Nephron progenitor cell (in vitro differentiated cells): ENCODE measurements around the gene NCAM1.

Experiments used
- DNase-seq: peaks from one replicate; pipeline ENCODE4 v3.0.0; 2021
- H3K27ac Mint-ChIP-seq: 2 replicates; pipeline ENCODE4 v1.8.0; 2021; ENCODE audit warnings: mild to moderate bottlenecking, moderate library complexity, mixed read lengths
- H3K27me3 Mint-ChIP-seq: 2 replicates; pipeline ENCODE4 v1.8.0; 2021; ENCODE audit warnings: mild to moderate bottlenecking, low read depth, mixed read lengths; ENCODE audit not compliant: poor library complexity
- H3K36me3 Mint-ChIP-seq: 2 replicates; pipeline ENCODE4 v1.8.0; 2021; ENCODE audit warnings: low read depth, mixed read lengths
- H3K4me1 Mint-ChIP-seq: 2 replicates; pipeline ENCODE4 v1.8.0; 2021; ENCODE audit warnings: mixed read lengths
- H3K4me3 Mint-ChIP-seq: 2 replicates; pipeline ENCODE4 v1.8.0; 2021; ENCODE audit warnings: mild to moderate bottlenecking, moderate library complexity, mixed read lengths
- H3K9me3 Mint-ChIP-seq: 2 replicates; pipeline ENCODE4 v1.8.0; 2021; ENCODE audit warnings: mild to moderate bottlenecking, moderate library complexity, mixed read lengths
- CTCF ChIP-seq: fragments of 200-600 bp; sonication (generic); IDR thresholded peaks from 2 replicates; pipeline ENCODE4 v1.5.0; 2021; ENCODE audit warnings: antibody characterized with exemption

NCAM1 gene

GRCh38 chr11:112946866-112947265 is 14.4 kb upstream of the NCAM1 start:
- Mint-ChIP-seq H3K36me3 (no peaks in the 10 kb centered on the region), H3K27ac (no peak overlapping the region), H3K4me3 (no peak overlapping the region), H3K27me3 (peaks cover 15% of the 10 kb centered on the region), H3K4me1 (peaks cover 26% of the 10 kb centered on the region), H3K9me3 (peaks cover 4% of the 10 kb centered on the region)
- no peak for TF ChIP-seq CTCF
- DNase-seq: no peak

- Mint-ChIP-seq H3K4me3 (no peak overlapping the region), H3K4me1 (peaks cover 21% of the 10 kb centered on the region), H3K27ac (peak overlapping the region; percentile 11), H3K27me3 (peaks cover 13% of the 10 kb centered on the region), H3K36me3 (no peaks in the 10 kb centered on the region), H3K9me3 (peaks cover 12% of the 10 kb centered on the region)
- DNase-seq: no peak
- TF ChIP-seq CTCF: no peak
These were observed 11.2 kb upstream of the NCAM1 start for GRCh38 chr11:112949781-112950575.

- peaks cover 9% of the 10 kb centered on the region for H3K9me3 Mint-ChIP-seq
- H3K4me1 Mint-ChIP-seq: peaks cover 35% of the 10 kb centered on the region
- no peak for TF ChIP-seq CTCF
- H3K36me3 Mint-ChIP-seq: no peaks in the 10 kb centered on the region
- H3K27ac Mint-ChIP-seq: peak overlapping the region; percentile 9
- peaks cover 15% of the 10 kb centered on the region for H3K27me3 Mint-ChIP-seq
- H3K4me3 Mint-ChIP-seq: no peak overlapping the region
- no peak for DNase-seq
These were observed 2.5 kb upstream of the NCAM1 start for GRCh38 chr11:112958670-112959069.

GRCh38 chr11:112961751-112962578 is 745 bp downstream of the NCAM1 start:
- peaks cover 56% of the 10 kb centered on the region for H3K4me1 Mint-ChIP-seq

GRCh38 chr11:112962579-112963367 is 1.6 kb downstream of the NCAM1 start:
- H3K4me1 Mint-ChIP-seq: peaks cover 58% of the 10 kb centered on the region
- TF ChIP-seq CTCF: no peak
- no peaks in the 10 kb centered on the region for H3K9me3 Mint-ChIP-seq
- H3K27ac Mint-ChIP-seq: peak overlapping the region; percentile 92
- peak; percentile 80 for DNase-seq
- peak overlapping the region; percentile 99 for H3K4me3 Mint-ChIP-seq
- peaks cover 15% of the 10 kb centered on the region for H3K27me3 Mint-ChIP-seq
- no peaks in the 10 kb centered on the region for H3K36me3 Mint-ChIP-seq

More at GRCh38 chr11:112961751-112962578, 745 bp downstream of the NCAM1 start:
- Mint-ChIP-seq H3K27ac (peak overlapping the region; percentile 92), H3K27me3 (peaks cover 15% of the 10 kb centered on the region), H3K9me3 (no peaks in the 10 kb centered on the region), H3K4me3 (peak overlapping the region; percentile 99), H3K36me3 (no peaks in the 10 kb centered on the region)
- no peak for TF ChIP-seq CTCF
- peak; percentile 65 for DNase-seq
